MCF 10A (cell line): ENCODE measurements around the gene BARX1. TPM values are rescaled to one million over a fixed set of nuclear protein-coding genes. Genes with fewer than 3 reads are reported as not detected.

ENCODE experiments used
- BruUV-seq: library from RNA; stranded (reverse); fragments of 400-500 nt; replicated peaks from 2 replicates; lab custom pipeline; 2021; lab: Mats Ljungman, UMichigan
- CTCF ChIA-PET: fragments of 300-600 bp; sonication (Branson Sonifier 250); formaldehyde crosslinking; extraction: SDS; loops from one replicate; lab custom pipeline; 2021; ENCODE audit warnings: antibody characterized with exemption, inconsistent platforms; lab: Yijun Ruan, JAX
- POLR2A ChIA-PET: fragments of 300-600, 350-650 bp; sonication (Branson Sonifier 250); formaldehyde crosslinking; extraction: SDS; loops from one replicate; lab custom pipeline; 2020; ENCODE audit warnings: antibody characterized with exemption, inconsistent platforms; lab: Yijun Ruan, JAX
- DNase-seq: peaks from one replicate; pipeline ENCODE4 v3.0.0-alpha.2; 2018; ENCODE audit not compliant: unreplicated experiment
- H3K27ac Mint-ChIP-seq: one replicate; pipeline ENCODE4 v1.8.0; 2022; ENCODE audit warnings: mild to moderate bottlenecking, low read depth, mixed read lengths; ENCODE audit not compliant: unreplicated experiment
- H3K27me3 Mint-ChIP-seq: one replicate; pipeline ENCODE4 v1.8.0; 2022; ENCODE audit warnings: mixed read lengths; ENCODE audit not compliant: insufficient read depth, unreplicated experiment
- H3K36me3 Mint-ChIP-seq: one replicate; pipeline ENCODE4 v1.8.0; 2022; ENCODE audit warnings: mild to moderate bottlenecking, moderate library complexity, mixed read lengths; ENCODE audit not compliant: insufficient read depth, unreplicated experiment
- H3K4me1 Mint-ChIP-seq: one replicate; pipeline ENCODE4 v1.8.0; 2022; ENCODE audit warnings: mixed read lengths; ENCODE audit not compliant: insufficient read depth, unreplicated experiment
- H3K4me3 Mint-ChIP-seq: one replicate; pipeline ENCODE4 v1.8.0; 2022; ENCODE audit warnings: mild to moderate bottlenecking, moderate library complexity, mixed read lengths; ENCODE audit not compliant: unreplicated experiment
- H3K9me3 Mint-ChIP-seq: one replicate; pipeline ENCODE4 v1.8.0; 2022; ENCODE audit warnings: mixed read lengths; ENCODE audit not compliant: unreplicated experiment
- CTCF ChIP-seq: fragments of 200-600 bp; IDR thresholded peaks from one replicate; pipeline ENCODE4 v1.8.0; 2022; ENCODE audit warnings: antibody characterized with exemption, mild to moderate bottlenecking; ENCODE audit not compliant: unreplicated experiment
- intact Hi-C: fragments of 100-400 bp; cut with micrococcal nuclease; formaldehyde crosslinking; loops from 2 replicates; pipeline ENCODE4 v1.14.1; 2022
- total RNA-seq: library from RNA; stranded (reverse); gene quantifications from 2 replicates; pipeline ENCODE4 v1.2.3, GENCODE V29; 2022

BARX1 gene
- total RNA-seq, 1 experiment from 2014 or later: 0.23 TPM

DNA sequence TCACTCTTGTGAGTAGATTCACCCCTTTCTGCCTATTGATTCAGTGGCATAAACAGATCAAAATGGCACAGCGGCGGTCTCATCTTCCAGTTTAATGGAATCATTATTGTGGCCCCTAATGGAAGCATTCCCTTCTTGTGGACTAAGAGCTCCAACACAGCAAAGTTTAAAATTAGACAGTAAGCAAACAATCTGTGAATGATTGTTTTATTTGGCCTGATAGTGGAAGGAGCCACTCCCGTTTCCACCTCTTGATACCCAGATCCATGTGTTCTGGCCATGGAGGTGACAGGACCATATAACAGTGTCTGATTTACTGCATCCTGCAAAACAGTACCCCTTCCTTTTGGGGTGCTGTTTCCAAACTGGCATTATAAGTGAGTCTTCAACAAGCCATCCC lies 41.2 kb upstream of the BARX1 start:
- ChIA-PET POLR2A (no interaction called here), CTCF (interaction anchor here (1.1 kb wide), 1 partner anchor 18 kb away, joined by 3 read pairs; no protein-coding TSS in a partner anchor)
- TF ChIP-seq CTCF: no peak
- Mint-ChIP-seq H3K27me3 (no peaks in the 10 kb centered on the region), H3K9me3 (no peaks in the 10 kb centered on the region), H3K36me3 (no peaks in the 10 kb centered on the region), H3K27ac (no peak overlapping the region), H3K4me3 (no peak overlapping the region), H3K4me1 (no peaks in the 10 kb centered on the region)
- no TSS peak for BruUV-seq
- intact Hi-C loops: no loop called here
- DNase-seq: no peak

- CTCF ChIA-PET: interaction anchor here (1.6 to 1.8 kb wide), 2 partner anchors 10 to 31 kb away, joined by 6 to 8 read pairs; no protein-coding TSS in a partner anchor
- H3K4me1 Mint-ChIP-seq: no peaks in the 10 kb centered on the region
- H3K4me3 Mint-ChIP-seq: no peak overlapping the region
- no TSS peak for BruUV-seq
- no peak overlapping the region for H3K27ac Mint-ChIP-seq
- intact Hi-C loops: no loop called here
- no peaks in the 10 kb centered on the region for H3K9me3 Mint-ChIP-seq
- no peaks in the 10 kb centered on the region for H3K27me3 Mint-ChIP-seq
- POLR2A ChIA-PET: no interaction called here
- H3K36me3 Mint-ChIP-seq: no peaks in the 10 kb centered on the region
- no peak for DNase-seq
- TF ChIP-seq CTCF: no peak
Observed at GRCh38 chr9:93994545-93994944, 39.4 kb upstream of the BARX1 start.

DNA sequence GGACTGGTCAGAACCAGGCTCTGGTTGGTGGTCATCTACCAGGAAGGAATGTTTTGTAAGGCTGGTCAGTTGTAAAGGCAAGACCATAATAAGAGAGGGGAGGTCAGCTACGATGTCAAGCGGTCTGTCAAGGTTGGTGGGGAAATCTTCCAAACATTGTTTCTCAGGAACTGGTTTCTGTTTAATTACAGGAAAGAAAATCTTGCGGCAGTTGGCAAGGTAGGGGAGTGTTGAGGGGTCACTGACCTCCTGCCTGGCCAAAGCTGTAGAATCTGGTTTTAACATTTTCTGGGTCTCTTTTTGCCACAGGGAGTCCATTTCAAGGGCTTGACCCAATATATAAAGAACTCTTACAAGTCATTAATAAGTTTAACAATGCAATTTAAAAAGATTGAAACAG lies 39.0 kb upstream of the BARX1 start:
- H3K4me3 Mint-ChIP-seq: no peak overlapping the region
- CTCF ChIA-PET: interaction anchor here (0.6 to 1.8 kb wide), 5 partner anchors 10 to 750 kb away, joined by 3 to 8 read pairs (median 3); no protein-coding TSS in a partner anchor
- no peak overlapping the region for H3K27ac Mint-ChIP-seq
- H3K4me1 Mint-ChIP-seq: no peaks in the 10 kb centered on the region
- POLR2A ChIA-PET: no interaction called here
- no peaks in the 10 kb centered on the region for H3K9me3 Mint-ChIP-seq
- H3K36me3 Mint-ChIP-seq: no peaks in the 10 kb centered on the region
- no TSS peak for BruUV-seq
- no peak for TF ChIP-seq CTCF
- H3K27me3 Mint-ChIP-seq: no peaks in the 10 kb centered on the region
- no peak for DNase-seq
- intact Hi-C loops: no loop called here

DNA sequence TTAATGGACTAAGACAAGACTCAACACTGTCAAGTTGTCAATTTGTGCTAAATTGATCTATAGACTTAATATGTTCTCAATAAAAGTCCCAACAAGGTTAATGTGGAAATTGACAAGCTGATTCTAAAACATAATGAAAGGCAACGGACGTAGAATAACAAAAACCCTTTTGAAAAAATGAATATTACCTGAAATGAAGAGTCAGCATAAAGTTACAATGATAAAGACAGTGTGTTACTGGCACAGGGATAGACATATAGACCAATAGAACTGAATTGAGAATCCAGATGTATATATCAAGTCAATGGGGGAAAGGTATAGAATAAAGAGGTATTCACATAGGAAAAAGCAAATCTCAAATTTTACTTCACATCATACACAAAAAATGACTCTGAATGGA lies 37.7 kb upstream of the BARX1 start:
- DNase-seq: no peak
- intact Hi-C loops: no loop called here
- ChIA-PET POLR2A (interaction anchor here (1.0 kb wide), 1 partner anchor 203 kb away, joined by 3 read pairs; no protein-coding TSS in a partner anchor), CTCF (interaction anchor here (0.6 to 1.8 kb wide), 5 partner anchors 11 to 200 kb away, joined by 3 to 8 read pairs (median 3); no protein-coding TSS in a partner anchor)
- Mint-ChIP-seq H3K27me3 (no peaks in the 10 kb centered on the region), H3K4me1 (no peaks in the 10 kb centered on the region), H3K9me3 (no peaks in the 10 kb centered on the region), H3K4me3 (no peak overlapping the region), H3K36me3 (no peaks in the 10 kb centered on the region), H3K27ac (no peak overlapping the region)
- no peak for TF ChIP-seq CTCF
- no TSS peak for BruUV-seq
